SK-MEL-5 (cell line): ENCODE measurements around the gene SMG6. TPM values are rescaled to one million over a fixed set of nuclear protein-coding genes. Genes with fewer than 3 reads are reported as not detected.
"Not testable (repeated sequence)": the region's sequence is repeated elsewhere in the genome, so short reads cannot be mapped to it uniquely, and the experiment has no call there.

Experiments
- DNase-seq: peaks from one replicate; pipeline ENCODE4 v3.0.0-alpha.2; 2016; ENCODE audit warnings: low read depth, low spot score
- in situ Hi-C: cut with HindIII; loops from 2 replicates; pipeline ENCODE4 v1.10.0; 2016; ENCODE audit warnings: low sequenced_read_pairs, high pct_unique_total_duplicates, low pct_unique_long_range_greater_than_20kb
- total RNA-seq: library from RNA; depleted of rRNA; stranded (reverse); fragments of >200 nt; shearing (Covaris generic); gene quantifications from 2 replicates; pipeline ENCODE4 v1.2.3, GENCODE V29; 2014

SMG6 gene
- total RNA-seq, 1 experiment from 2014 or later, result 10.0 TPM

GRCh38 chr17:2271985-2272702 lies 31.4 kb downstream of the SMG6 start:
- no peak for DNase-seq
- in situ Hi-C loops, result no loop called here

- in situ Hi-C loops, result no loop called here
These were observed 36.2 kb downstream of the SMG6 start for GRCh38 chr17:2267354-2267753.

GRCh38 chr17:2266865-2267228 lies 36.7 kb downstream of the SMG6 start:
- no peak for DNase-seq
- in situ Hi-C loops, result no loop called here

More at GRCh38 chr17:2267354-2267753, 36.2 kb downstream of the SMG6 start:
- DNase-seq, result no peak

GRCh38 chr17:2266045-2266864 lies 37.3 kb downstream of the SMG6 start:
- in situ Hi-C loops, result no loop called here
- no peak for DNase-seq

DNA sequence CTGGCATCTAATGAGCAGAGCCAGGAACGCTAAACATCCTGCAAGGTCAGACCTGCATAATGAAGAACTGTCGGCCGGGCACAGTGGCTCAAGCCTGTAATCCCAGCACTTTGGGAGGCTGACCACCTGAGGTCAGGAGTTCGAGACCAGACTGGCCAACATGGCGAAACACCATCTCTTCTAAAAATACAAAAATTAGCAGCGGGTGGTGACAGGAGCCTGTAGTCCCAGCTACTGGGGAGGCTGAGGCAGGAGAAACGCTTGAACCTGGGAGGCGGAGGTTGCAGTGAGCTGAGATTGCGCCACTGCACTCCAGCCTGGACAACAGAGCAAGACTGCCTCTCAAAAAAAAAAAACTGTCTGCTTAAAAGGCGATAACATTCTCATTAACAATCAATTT lies 38.4 kb downstream of the SMG6 start:
- DNase-seq, in situ Hi-C loops: not testable (repeated sequence)

DNA sequence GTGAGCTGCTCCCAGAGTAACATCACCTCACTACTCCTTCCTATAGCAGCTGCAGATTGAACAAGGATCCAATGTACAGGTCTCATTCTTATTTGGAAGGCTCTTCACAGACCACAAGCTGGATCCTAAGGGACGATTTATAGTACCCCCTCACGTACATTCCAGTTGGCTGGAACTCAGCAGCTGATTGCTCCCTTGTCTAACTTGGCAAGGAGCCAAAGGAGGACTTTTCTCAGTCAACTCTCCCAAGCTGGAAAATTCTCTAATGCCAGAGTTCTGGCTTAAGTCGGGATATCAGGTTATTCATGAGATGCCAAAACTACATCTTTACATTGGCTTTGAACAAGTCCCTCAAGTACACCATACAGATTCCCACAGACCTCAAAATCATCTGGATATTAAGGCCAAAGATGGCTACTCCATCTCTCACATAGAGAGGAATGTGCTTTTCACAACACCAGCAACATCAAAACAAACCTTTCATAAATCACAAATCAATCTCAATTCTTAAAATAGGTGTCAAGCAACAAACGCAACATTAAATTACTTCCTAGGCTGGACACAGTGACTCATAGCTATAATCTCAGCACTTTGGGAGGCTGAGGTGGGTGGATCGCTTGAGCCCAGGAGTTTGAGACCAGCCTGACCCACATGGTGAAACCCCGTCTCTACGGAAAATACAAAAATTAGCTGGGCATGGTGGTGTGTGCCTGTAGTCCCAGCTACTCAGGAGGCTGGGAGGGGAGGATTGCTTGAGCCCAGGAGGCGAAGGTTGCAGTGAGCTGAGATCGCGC lies 39.3 kb downstream of the SMG6 start:
- no peak for DNase-seq
- in situ Hi-C loops, result no loop called here

DNA sequence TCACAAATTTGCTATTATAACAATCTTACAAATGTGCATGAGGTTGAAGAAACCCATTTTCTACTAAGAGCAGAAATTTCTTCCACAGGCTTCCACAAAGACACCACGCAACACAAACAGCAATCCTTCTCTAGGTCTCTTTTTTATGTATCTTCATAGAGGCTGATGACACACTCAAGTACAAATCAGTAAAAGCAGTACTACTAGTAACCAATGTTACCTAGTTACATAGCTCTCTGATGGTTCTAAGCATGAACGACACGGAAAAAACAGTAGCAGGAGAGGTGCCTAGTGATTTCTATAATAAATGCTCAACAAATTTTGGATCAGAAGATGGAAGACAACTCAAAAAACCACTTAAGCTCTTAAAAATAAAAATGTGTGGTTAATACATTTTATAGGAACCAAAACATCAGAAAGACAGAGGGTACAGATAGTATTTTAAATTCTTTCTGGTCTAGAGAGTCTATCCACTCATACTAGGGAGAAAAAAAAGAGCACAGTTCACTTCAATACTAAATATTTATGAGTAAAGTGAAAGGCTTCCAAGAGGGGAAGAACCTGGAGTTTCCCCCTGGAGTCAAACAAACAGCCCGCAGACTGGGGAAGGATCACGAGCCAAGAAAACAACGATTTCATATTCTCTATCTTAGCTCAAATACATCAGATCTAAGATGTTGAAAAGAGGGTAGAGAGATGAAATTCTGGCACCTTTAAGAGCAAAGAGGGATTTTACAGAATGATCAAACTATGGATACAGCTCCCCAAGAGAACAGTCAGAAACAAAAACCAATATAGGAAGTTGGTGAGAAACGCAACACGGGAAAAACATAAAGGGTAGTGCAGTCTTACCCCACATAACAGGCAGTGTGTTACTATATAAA lies 40.2 kb downstream of the SMG6 start:
- no peak for DNase-seq
- in situ Hi-C loops, result no loop called here

GRCh38 chr17:2262135-2262587 lies 41.4 kb downstream of the SMG6 start:
- in situ Hi-C loops, result no loop called here
- no peak for DNase-seq

DNA sequence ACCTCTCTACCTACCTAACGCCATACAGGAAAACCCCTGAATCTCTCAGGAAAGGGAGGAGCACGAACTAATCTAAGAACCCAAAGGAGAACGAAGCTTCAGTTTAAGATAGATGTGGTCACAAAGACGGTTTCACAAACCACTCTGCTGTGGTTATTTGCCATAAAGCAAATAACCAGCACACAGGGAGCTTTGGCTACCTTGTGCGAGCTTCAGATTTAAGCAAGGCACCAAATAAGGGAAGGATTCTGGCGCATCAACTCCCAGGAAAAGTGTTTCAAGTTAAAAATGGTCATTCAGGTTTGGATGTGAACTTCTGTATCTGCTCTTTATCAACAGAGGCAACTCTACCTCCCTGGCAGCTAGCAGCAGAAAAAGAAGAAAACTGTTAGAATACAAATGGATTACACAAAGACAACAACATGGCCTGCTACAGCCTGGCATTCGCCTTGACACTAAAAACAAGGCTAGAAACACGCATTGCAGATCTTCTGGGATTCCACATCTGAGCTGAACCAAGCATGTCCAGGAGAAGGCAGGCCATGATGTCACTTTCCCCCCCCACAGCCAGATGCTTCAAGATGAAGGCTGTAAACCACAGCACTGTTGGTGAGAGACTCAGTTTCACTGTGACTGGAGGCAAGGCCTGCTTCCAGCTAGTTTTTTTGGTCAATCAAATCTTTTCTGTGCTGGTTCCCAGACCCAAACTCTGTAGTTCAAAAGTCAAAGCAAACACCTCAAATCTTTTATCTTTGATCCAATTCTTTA lies 43.6 kb downstream of the SMG6 start:
- in situ Hi-C loops, result no loop called here
- no peak for DNase-seq

DNA sequence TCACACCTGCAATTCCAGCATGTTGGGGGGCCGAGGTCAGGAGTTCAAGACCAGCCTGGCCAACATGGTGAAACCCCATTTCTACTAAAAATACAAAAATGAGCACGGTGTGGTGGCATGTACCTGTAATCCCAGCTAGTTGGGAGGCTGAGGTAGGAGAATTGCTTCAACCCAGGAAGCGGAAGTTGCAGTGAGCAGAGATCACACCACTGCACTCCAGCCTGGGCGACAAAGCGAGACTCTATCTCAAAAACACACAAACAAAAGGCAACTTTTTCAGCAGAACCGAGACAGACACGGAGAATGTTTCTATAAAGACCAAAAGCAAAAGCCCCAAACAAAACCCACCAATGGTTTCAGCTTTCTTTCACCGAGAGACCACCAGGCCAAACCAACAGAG lies 44.8 kb downstream of the SMG6 start:
- DNase-seq, in situ Hi-C loops: not testable (repeated sequence)

GRCh38 chr17:2253768-2254406 lies 49.7 kb downstream of the SMG6 start:
- no peak for DNase-seq
- in situ Hi-C loops, result no loop called here

DNA sequence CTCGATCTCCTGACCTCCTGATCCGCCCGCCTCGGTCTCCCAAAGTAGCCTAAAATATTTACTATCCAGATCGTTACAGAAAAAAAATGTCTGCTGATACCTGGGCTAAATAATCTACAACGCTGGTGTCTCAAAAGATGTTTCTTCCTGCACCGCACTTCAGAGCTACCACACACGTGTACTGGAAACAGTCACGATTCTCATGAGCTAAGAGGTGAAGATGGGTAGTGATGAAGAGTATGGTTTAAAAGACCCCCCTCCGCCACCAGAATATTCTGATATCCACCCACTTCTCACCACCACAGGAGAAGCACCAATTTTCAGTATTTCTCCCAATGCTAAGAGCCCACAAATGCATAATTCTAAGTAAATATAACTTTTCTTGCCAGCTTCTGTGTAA lies 50.2 kb downstream of the SMG6 start:
- in situ Hi-C loops, result no loop called here

DNA sequence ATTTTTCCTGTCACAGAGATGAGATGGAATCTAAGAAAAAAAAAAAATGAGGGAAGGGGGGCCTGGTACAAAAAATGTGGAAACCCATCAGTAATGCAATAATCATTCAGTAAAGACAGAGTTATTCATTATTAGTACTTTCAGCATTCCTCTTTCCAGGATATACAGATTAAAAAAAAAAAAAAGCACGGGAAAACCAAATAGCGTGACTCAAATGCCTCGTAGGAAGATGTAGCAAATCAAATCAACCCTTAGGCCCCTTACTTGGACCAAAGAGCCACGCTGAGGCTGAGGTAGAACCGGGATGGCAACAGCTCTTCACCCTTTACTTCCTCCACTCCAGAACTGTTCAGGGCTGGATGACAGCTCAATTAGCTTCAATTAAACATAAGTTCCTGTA lies 52.5 kb downstream of the SMG6 start:
- in situ Hi-C loops, result no loop called here
- no peak for DNase-seq

More for the DNA sequence above, 50.2 kb downstream of the SMG6 start:
- no peak for DNase-seq

DNA sequence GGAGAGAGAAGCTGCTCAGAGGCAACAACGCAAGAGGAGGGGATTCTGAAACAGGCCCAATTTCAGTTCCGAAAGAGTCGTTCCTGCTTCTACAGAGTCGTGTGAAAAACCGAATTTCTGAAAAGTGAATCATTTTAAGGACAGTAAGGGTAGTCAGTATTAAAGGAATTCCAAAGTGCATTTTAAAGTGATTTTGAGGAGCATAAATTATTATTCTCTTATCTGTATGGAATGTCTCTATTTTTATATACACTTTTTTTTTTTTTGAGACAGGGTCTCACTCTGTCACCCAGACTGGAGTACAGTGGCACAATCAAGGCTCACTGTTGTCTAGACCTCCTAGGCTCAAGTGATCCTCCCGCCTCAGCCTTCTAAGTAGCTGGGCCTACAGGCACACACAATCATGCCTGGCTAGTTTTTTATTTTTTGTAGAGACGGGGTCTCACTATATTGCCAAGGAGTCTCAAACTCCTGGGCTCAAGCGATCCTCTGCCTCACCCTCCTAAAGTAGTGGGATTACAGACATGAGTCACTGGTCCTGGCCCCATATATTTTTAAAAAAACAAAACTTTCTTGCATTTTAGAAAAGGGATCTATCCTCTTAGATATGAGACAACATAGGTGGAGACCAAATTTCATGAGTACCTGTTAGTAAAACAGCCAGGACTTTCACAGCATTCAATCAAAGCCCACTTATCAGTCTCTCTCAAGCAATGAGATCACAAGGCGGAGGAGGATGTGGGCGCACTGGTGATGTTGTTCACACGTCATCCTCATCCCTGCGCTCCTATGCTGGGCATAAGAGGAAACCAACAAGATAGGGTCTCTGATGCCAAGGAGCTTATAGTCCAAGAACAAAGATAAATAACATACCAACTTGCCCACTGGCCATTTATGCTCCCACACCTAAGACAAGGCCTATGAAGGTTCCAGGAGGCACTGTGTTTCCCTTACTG lies 53.2 kb downstream of the SMG6 start:
- no peak for DNase-seq
- in situ Hi-C loops, result no loop called here

DNA sequence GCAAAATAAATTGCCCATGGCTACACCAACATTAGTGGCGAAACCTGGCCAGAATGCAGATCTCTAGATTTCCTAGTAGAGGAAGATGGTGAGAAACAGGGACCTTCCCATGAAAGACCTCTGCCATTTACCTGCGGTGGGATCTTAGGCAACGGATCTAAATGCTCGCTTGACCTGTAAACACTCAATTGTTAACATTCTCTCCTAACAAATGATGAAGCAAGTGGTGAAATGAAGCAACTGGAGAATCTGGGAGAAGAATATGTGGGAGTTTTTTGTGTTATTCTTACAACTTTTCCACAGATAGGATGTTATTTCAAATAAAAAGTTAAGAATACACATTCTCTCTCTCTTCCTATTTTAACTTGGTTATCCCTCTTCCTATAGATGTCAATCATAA lies 56.6 kb downstream of the SMG6 start:
- in situ Hi-C loops, result no loop called here
- DNase-seq, result no peak
